WTC11 (cell line): ENCODE measurements around the gene EMX1. TPM values are rescaled to one million over a fixed set of nuclear protein-coding genes. Genes with fewer than 3 reads are reported as not detected.

Experiments used
- ATAC-seq: fragments of 200-7000 bp; cut with Tn5 transposase; 2 replicates; pipeline ENCODE4 v1.10.0; 2021; ENCODE audit warnings: mild to moderate bottlenecking, moderate library complexity
- CTCF ChIA-PET: fragments of 300-600 bp; sonication (Branson Sonifier 250); formaldehyde crosslinking; loops from one replicate; lab custom pipeline; 2021; ENCODE audit warnings: antibody characterized with exemption; lab: Charles Lee
- POLR2A ChIA-PET: fragments of 350-600 bp; sonication (Branson Sonifier 250); formaldehyde crosslinking; loops from one replicate; lab custom pipeline; 2021; ENCODE audit warnings: antibody characterized with exemption; lab: Charles Lee
- DNase-seq: peaks from one replicate; pipeline ENCODE4 v3.0.0; 2021; ENCODE audit warnings: low spot score
- H3K27ac Mint-ChIP-seq: 2 replicates; pipeline ENCODE4 v1.8.0; 2021; ENCODE audit warnings: mixed read lengths
- H3K27me3 Mint-ChIP-seq: 2 replicates; pipeline ENCODE4 v1.8.0; 2021; ENCODE audit warnings: low read depth, mild to moderate bottlenecking, moderate library complexity, mixed read lengths
- H3K36me3 Mint-ChIP-seq: 2 replicates; pipeline ENCODE4 v1.8.0; 2021; ENCODE audit warnings: mixed read lengths
- H3K4me1 Mint-ChIP-seq: 2 replicates; pipeline ENCODE4 v1.8.0; 2022; ENCODE audit warnings: mixed read lengths
- H3K4me3 Mint-ChIP-seq: 2 replicates; pipeline ENCODE4 v1.8.0; 2021; ENCODE audit warnings: mild to moderate bottlenecking, moderate library complexity, mixed read lengths
- H3K9me3 Mint-ChIP-seq: 2 replicates; pipeline ENCODE4 v1.8.0; 2021; ENCODE audit warnings: mixed read lengths
- AR ChIP-seq: fragments of 250-450 bp; sonication (Bioruptor Pico); IDR thresholded peaks from 2 replicates; pipeline ENCODE4 v1.9.0; 2021; ENCODE audit warnings: mild to moderate bottlenecking
- CBFB ChIP-seq: sonication (generic); formaldehyde crosslinking; IDR thresholded peaks from 2 replicates; pipeline ENCODE4 v1.8.1; 2022; ENCODE audit warnings: mild to moderate bottlenecking, low read depth, missing genetic modification reagents
- CREM ChIP-seq: sonication (generic); formaldehyde crosslinking; IDR thresholded peaks from 2 replicates; pipeline ENCODE4 v1.8.1; 2022; ENCODE audit warnings: mild to moderate bottlenecking, missing genetic modification reagents, moderate library complexity
- FOXJ3 ChIP-seq: sonication (generic); formaldehyde crosslinking; IDR thresholded peaks from 2 replicates; pipeline ENCODE4 v1.9.0; 2021; ENCODE audit warnings: missing genetic modification reagents, mild to moderate bottlenecking, borderline replicate concordance
- GTF2I ChIP-seq: fragments of 250-450 bp; sonication (Bioruptor Pico); conservative IDR thresholded peaks from 2 replicates; pipeline ENCODE4 v1.4.0; 2021; ENCODE audit warnings: mild to moderate bottlenecking
- MYBL2 ChIP-seq: sonication (generic); formaldehyde crosslinking; IDR thresholded peaks from 2 replicates; pipeline ENCODE4 v1.8.1; 2023; ENCODE audit warnings: mild to moderate bottlenecking, moderate library complexity, missing genetic modification reagents
- NFATC4 ChIP-seq: fragments of 250-450 bp; sonication (Bioruptor Pico); IDR thresholded peaks from 2 replicates; pipeline ENCODE4 v1.9.0; 2021; ENCODE audit warnings: mild to moderate bottlenecking
- NR3C1 ChIP-seq: sonication (generic); formaldehyde crosslinking; conservative IDR thresholded peaks from 2 replicates; pipeline ENCODE4 v1.8.1; 2023; ENCODE audit warnings: low read depth, mild to moderate bottlenecking, missing genetic modification reagents
- RELA ChIP-seq: sonication (generic); formaldehyde crosslinking; IDR thresholded peaks from 2 replicates; pipeline ENCODE4 v1.8.1; 2022; ENCODE audit warnings: missing genetic modification reagents, mild to moderate bottlenecking, borderline replicate concordance
- TEAD1 ChIP-seq: sonication (generic); formaldehyde crosslinking; IDR thresholded peaks from 2 replicates; pipeline ENCODE4 v1.8.0; 2022; ENCODE audit warnings: mild to moderate bottlenecking, missing genetic modification reagents
- TP53 ChIP-seq: sonication (generic); formaldehyde crosslinking; IDR thresholded peaks from 2 replicates; pipeline ENCODE4 v1.8.1; 2023; ENCODE audit warnings: mild to moderate bottlenecking, missing genetic modification reagents
- ZNF219 ChIP-seq: sonication (generic); formaldehyde crosslinking; IDR thresholded peaks from 2 replicates; pipeline ENCODE4 v1.8.0; 2023; ENCODE audit warnings: missing genetic modification reagents, mild to moderate bottlenecking, borderline replicate concordance
- ZNF263 ChIP-seq: sonication (generic); formaldehyde crosslinking; IDR thresholded peaks from 2 replicates; pipeline ENCODE4 v1.8.1; 2022; ENCODE audit warnings: low read depth, mild to moderate bottlenecking, moderate library complexity, missing genetic modification reagents
- ZSCAN18 ChIP-seq: fragments of 250-450 bp; sonication (Bioruptor Pico); IDR thresholded peaks from 2 replicates; pipeline ENCODE4 v2.1.2; 2022; ENCODE audit warnings: mild to moderate bottlenecking, moderate library complexity
- total RNA-seq: library from RNA; stranded (reverse); gene quantifications from 3 replicates; pipeline ENCODE4 v1.2.3, GENCODE V29; 2021
- TF ChIP-seq, protein P1 (sequence below): sonication (generic); formaldehyde crosslinking; IDR thresholded peaks from 2 replicates; pipeline ENCODE4 v1.8.1; 2022; ENCODE audit warnings: low read depth, mild to moderate bottlenecking, moderate library complexity, missing genetic modification reagents, borderline replicate concordance
- TF ChIP-seq, protein P2 (sequence below): fragments of 250-450 bp; sonication (Bioruptor Pico); IDR thresholded peaks from 2 replicates; pipeline ENCODE4 v1.9.0; 2021; ENCODE audit warnings: mild to moderate bottlenecking, borderline replicate concordance

The EMX1 gene
- total RNA-seq, 1 experiment from 2014 or later, result 3.8 TPM

DNA sequence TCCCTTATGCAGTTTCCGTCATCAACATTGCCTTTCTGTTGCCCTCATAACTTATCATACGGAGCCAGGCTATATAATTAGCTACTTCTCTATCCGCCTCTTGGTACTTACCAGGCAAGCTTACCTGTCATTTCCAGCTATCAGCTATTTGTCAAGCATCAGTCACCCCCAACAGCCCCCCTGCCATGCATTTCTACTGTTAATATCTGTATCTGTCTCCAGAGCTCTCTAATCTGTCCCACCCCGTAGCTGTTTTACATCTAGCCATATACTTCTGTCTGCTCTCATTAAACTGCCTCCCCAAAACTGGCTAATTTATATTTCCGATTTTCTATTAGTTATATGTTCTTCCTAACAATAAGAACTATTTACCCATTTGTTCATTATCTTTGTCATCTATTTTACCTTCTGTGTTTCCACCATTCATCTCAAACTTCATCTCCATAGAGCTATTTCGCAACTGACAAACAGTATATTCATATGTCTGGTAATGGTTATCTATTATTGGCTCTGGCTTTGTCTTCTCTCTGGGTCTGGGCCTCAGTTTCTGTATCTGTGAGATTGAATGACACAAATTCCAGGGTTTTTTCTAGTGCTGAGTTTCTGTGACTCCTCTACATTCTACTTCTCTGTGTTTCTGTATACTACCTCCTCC, 9.6 kb downstream of the EMX1 start (continued):
- TF ChIP-seq AR (CRISPR knock-in tag) (no peak), GTF2I (CRISPR knock-in tag) (no peak), RELA (CRISPR knock-in tag) (no peak), CBFB (CRISPR knock-in tag) (no peak), NFATC4 (CRISPR knock-in tag) (no peak), CREM (CRISPR knock-in tag) (no peak)

DNA sequence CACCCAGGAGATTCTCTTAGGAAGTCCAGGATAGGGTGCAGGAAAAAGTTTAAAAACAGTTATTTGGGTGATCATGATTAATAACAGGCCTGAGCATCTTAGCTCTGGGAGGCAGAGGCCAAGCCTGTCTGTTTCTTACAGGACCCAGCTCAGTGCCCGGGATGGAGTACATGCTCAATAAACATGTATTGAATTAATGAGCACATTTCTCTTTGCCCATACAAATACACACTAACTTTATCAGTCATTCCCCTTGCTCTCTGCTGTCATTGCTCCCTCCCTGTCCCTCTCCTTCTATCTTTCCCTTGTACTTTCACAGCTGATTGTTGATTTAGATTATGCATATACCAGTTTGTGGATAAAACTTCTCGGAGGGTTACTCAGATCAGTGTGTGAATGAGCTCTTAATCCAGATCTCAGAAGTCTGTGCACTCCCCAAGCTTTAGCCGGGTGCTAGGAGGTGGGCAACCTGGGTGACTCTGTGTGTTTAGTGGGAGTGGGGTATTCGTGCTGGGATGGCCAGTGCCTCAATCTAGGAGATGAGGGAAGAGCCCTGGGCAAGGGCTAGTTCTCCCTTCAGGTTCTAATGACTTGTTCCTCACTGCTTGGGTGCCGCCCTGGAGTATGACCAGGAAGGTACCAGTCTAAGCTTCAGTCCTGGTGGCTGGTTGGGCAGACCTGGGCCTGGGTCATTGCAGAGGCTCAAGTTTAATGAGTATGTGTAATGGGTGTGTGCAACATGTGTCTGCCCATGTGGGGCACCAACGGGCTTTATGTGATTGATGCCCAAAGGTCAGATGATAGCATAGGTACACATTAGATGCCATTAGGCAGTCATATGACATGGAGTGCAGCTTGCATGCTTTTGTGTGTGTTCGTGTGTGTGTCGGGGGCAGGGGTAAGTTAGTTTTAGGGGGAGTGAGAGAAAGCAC, 10.6 kb downstream of the EMX1 start:
- no peak for TF ChIP-seq ZNF219
- TF ChIP-seq, protein P1, sequence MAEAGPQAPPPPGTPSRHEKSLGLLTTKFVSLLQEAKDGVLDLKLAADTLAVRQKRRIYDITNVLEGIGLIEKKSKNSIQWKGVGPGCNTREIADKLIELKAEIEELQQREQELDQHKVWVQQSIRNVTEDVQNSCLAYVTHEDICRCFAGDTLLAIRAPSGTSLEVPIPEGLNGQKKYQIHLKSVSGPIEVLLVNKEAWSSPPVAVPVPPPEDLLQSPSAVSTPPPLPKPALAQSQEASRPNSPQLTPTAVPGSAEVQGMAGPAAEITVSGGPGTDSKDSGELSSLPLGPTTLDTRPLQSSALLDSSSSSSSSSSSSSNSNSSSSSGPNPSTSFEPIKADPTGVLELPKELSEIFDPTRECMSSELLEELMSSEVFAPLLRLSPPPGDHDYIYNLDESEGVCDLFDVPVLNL (CRISPR knock-in tag), result no peak
- no peak for TF ChIP-seq ZNF263 (CRISPR knock-in tag)
- no peak for TF ChIP-seq TP53 (CRISPR knock-in tag)
- no peak for TF ChIP-seq FOXJ3 (CRISPR knock-in tag)
- no peak for TF ChIP-seq NR3C1 (CRISPR knock-in tag)
- no peak for TF ChIP-seq MYBL2
- TF ChIP-seq TEAD1, result no peak
- no peak for TF ChIP-seq ZSCAN18 (CRISPR knock-in tag)
- no peak for TF ChIP-seq GTF2I (CRISPR knock-in tag)
- TF ChIP-seq, protein P2, sequence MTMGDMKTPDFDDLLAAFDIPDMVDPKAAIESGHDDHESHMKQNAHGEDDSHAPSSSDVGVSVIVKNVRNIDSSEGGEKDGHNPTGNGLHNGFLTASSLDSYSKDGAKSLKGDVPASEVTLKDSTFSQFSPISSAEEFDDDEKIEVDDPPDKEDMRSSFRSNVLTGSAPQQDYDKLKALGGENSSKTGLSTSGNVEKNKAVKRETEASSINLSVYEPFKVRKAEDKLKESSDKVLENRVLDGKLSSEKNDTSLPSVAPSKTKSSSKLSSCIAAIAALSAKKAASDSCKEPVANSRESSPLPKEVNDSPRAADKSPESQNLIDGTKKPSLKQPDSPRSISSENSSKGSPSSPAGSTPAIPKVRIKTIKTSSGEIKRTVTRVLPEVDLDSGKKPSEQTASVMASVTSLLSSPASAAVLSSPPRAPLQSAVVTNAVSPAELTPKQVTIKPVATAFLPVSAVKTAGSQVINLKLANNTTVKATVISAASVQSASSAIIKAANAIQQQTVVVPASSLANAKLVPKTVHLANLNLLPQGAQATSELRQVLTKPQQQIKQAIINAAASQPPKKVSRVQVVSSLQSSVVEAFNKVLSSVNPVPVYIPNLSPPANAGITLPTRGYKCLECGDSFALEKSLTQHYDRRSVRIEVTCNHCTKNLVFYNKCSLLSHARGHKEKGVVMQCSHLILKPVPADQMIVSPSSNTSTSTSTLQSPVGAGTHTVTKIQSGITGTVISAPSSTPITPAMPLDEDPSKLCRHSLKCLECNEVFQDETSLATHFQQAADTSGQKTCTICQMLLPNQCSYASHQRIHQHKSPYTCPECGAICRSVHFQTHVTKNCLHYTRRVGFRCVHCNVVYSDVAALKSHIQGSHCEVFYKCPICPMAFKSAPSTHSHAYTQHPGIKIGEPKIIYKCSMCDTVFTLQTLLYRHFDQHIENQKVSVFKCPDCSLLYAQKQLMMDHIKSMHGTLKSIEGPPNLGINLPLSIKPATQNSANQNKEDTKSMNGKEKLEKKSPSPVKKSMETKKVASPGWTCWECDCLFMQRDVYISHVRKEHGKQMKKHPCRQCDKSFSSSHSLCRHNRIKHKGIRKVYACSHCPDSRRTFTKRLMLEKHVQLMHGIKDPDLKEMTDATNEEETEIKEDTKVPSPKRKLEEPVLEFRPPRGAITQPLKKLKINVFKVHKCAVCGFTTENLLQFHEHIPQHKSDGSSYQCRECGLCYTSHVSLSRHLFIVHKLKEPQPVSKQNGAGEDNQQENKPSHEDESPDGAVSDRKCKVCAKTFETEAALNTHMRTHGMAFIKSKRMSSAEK, result no peak
- POLR2A ChIA-PET, result interaction anchor here (0.9 to 2.1 kb wide), 2 partner anchors 11 kb away, joined by 3 to 5 read pairs; partner anchors contain the start of gene EMX1
- DNase-seq (no peak), ATAC-seq (no peak)
- CTCF ChIA-PET, result interaction anchor here (3.1 to 8.3 kb wide), 4 partner anchors 24 to 46 kb away, joined by 23 to 113 read pairs (median 34); partner anchors contain the start of gene SPR
- Mint-ChIP-seq H3K4me3 (no peak overlapping the region), H3K36me3 (no peaks in the 10 kb centered on the region), H3K4me1 (peaks cover 18% of the 10 kb centered on the region), H3K9me3 (no peaks in the 10 kb centered on the region), H3K27ac (no peak overlapping the region), H3K27me3 (peaks cover 12% of the 10 kb centered on the region)
